PFSK-1 (cell line): ENCODE measurements around the gene ADAM12.

ENCODE experiments used
- POLR2AphosphoS5 ChIP-seq: IDR thresholded peaks from 2 replicates; pipeline ENCODE4 v1.6.1; 2012; ENCODE audit warnings: low read depth, mild to moderate bottlenecking, control low read depth, low read length, moderate library complexity
- REST ChIP-seq, 2 experiments: IDR thresholded peaks; 2 replicates each; pipeline versions ENCODE4 v1.6.1 to v1.8.0; 2011 to 2012; ENCODE audit warnings: low read depth in 2 of 2, low read length in 2 of 2, control low read depth in 1 of 2, inconsistent platforms in 1 of 2, mild to moderate bottlenecking in 1 of 2, moderate library complexity in 1 of 2; ENCODE audit not compliant: insufficient read depth in 1 of 2
- SIN3A ChIP-seq: IDR thresholded peaks from 2 replicates; pipeline ENCODE4 v1.6.1; 2012; ENCODE audit warnings: mild to moderate bottlenecking, low read length, moderate library complexity, borderline replicate concordance; ENCODE audit not compliant: insufficient read depth
- TAF1 ChIP-seq: IDR thresholded peaks from 2 replicates; pipeline ENCODE4 v1.6.1; 2012; ENCODE audit warnings: low read length, control low read depth, borderline replicate concordance; ENCODE audit not compliant: insufficient read depth

DNA sequence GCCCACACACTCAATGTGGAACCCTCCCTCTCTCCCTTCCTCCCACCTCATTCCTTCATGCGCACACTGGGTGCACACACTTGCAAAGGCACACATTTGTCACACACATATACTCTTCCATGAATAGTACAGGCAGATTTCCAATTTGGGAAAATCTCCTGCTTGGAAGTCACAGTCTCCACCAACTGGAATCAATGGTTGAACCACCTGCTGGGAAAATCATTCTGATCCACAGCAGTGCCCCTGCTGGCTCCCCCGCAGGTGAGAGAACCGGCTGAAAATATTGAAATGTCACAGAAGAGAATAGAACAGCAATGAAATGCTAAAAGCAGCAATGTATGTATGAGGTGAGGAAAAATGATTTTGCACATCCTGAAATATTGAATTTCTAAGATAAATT is 232.7 kb downstream of the ADAM12 start:
- TF ChIP-seq POLR2AphosphoS5 (no peak), REST (IDR thresholded peaks at IDR 0.05; ENCODE audit: insufficient read depth in 1 of 2, low read depth in 2 of 2, low read length in 2 of 2) (no peak), SIN3A (no peak), TAF1 (no peak)
